ENCODE results near the gene RNF222. TPM values are rescaled to one million over a fixed set of nuclear protein-coding genes. Genes with fewer than 3 reads are reported as not detected.
A peak's percentile ranks its signal among the peaks of the same experiment; 100 is the strongest.

Gene RNF222
- polyA plus RNA-seq, 2 of the 4 experiments (the other 2 are of a cell fraction) = not detected

GRCh38 chr17:8382880-8383142 lies 14.8 kb downstream of the RNF222 start (continued):
- TF ChIP-seq CBX8 (IDR thresholded peaks at IDR 0.05) (no peak), MAFK (IDR thresholded peaks at IDR 0.05; ENCODE audit: partially characterized antibody) (no peak), ZNF302 (CRISPR knock-in tag; IDR thresholded peaks at IDR 0.05) (no peak), HMGXB4 (CRISPR knock-in tag; IDR thresholded peaks at IDR 0.05; ENCODE audit: borderline replicate concordance) (no peak; the same call in 1 of the 2 replicates), CTCF (IDR thresholded peaks at IDR 0.05) (no peak), RCOR1 (IDR thresholded peaks at IDR 0.05; ENCODE audit: low read depth, low read length) (no peak), BHLHE40 (IDR thresholded peaks at IDR 0.05; ENCODE audit: low read depth, low read length) (no peak), BCL3 (IDR thresholded peaks at IDR 0.05) (no peak; the same call in 2 of the 3 replicates), RFX5 (IDR thresholded peaks at IDR 0.05) (peak; percentile 23; the same call in 1 of the 2 replicates), ESRRA (IDR thresholded peaks at IDR 0.05; ENCODE audit: borderline replicate concordance, low read length) (no peak), E2F6 (IDR thresholded peaks at IDR 0.05; ENCODE audit: borderline replicate concordance, low read depth) (no peak), NFE2L2 (conservative IDR thresholded peaks at IDR 0.05; ENCODE audit: low read length) (no peak), CBX2 (IDR thresholded peaks at IDR 0.05; ENCODE audit: borderline replicate concordance, low read depth) (no peak), MAZ (IDR thresholded peaks at IDR 0.05; ENCODE audit: borderline replicate concordance, low read depth, low read length) (no peak), MYC (IDR thresholded peaks at IDR 0.05; ENCODE audit: borderline replicate concordance, low read length) (peak; percentile 94; the same call in 1 of the 2 replicates), FOSL2 (IDR thresholded peaks at IDR 0.05) (no peak), FOSL2 (CRISPR knock-in tag; IDR thresholded peaks at IDR 0.05) (0 out of 2 replicates have a peak, but pooled peaks have one; percentile 8), SREBF2 (IDR thresholded peaks at IDR 0.05) (no peak)

- peak in 1 of 2 experiments; percentile 24 for DNase-seq (ENCODE audit: low read depth in 1 of 2, low spot score in 1 of 2)
Measured at GRCh38 chr17:8382052-8382879, 15.4 kb downstream of the RNF222 start.

More at GRCh38 chr17:8382052-8382879, 15.4 kb downstream of the RNF222 start:
- FAIRE-seq (peak; percentile 13), ATAC-seq (peak in 1 of 2 experiments; percentile 3; a peak in 1 of 6 replicates)
- TF ChIP-seq FOSB (CRISPR knock-in tag; IDR thresholded peaks at IDR 0.05) = peak; percentile 80
- TF ChIP-seq KDM5A (IDR thresholded peaks at IDR 0.05) = 0 out of 2 replicates have a peak, but pooled peaks have one; percentile 50
- peak; percentile 63; the same call in 1 of the 2 replicates for TF ChIP-seq HOXA7 (CRISPR knock-in tag; IDR thresholded peaks at IDR 0.05)
- peak in 1 of 2 experiments; percentile 45; a peak in 1 of 4 replicates for TF ChIP-seq CEBPB (IDR thresholded peaks at IDR 0.05)
- no peak for TF ChIP-seq SREBF2 (IDR thresholded peaks at IDR 0.05)
- TF ChIP-seq MAZ (IDR thresholded peaks at IDR 0.05; ENCODE audit: borderline replicate concordance, low read depth, low read length) = no peak
- TF ChIP-seq TP53 (CRISPR knock-in tag; IDR thresholded peaks at IDR 0.05) = peak; percentile 77; the same call in 1 of the 2 replicates
- Histone ChIP-seq H3K4me3 (peak overlapping the region; percentile 97), H3K27ac (peak overlapping the region; percentile 93 to 99), H3K4me2 (peak overlapping the region; percentile 95), H3K4me1 (peaks cover 54% of the 10 kb centered on the region), H3K9me3 (no peaks in the 10 kb centered on the region)
- WGBS (ENCODE audit: missing lambda C conversion rate) = 4% methylated on average over 27 of the region's 27 CpGs
- POLR2A ChIA-PET = interaction anchor here (0.5 to 2.8 kb wide), 9 partner anchors 26 to 403 kb away, joined by 3 to 21 read pairs (median 3); partner anchors contain the start of genes MYH10, NDEL1 and SLC25A35
- CTCF ChIA-PET = interaction anchor here (0.6 to 8.2 kb wide), 16 partner anchors 13 to 1621 kb away, joined by 3 to 82 read pairs (median 3); partner anchors contain the start of gene RNF222
